GM21367 (cell line): ENCODE data around the gene THRSP.
A peak's percentile ranks its signal among the peaks of the same experiment; 100 is the strongest.
"Not testable (repeated sequence)": the region's sequence is repeated elsewhere in the genome, so short reads cannot be mapped to it uniquely, and the experiment has no call there.

Source experiments
- ATAC-seq: cut with Tn5 transposase; IDR thresholded peaks from one replicate; pipeline ENCODE4 v1.9.1; 2021; ENCODE audit not compliant: unreplicated experiment

THRSP gene

DNA sequence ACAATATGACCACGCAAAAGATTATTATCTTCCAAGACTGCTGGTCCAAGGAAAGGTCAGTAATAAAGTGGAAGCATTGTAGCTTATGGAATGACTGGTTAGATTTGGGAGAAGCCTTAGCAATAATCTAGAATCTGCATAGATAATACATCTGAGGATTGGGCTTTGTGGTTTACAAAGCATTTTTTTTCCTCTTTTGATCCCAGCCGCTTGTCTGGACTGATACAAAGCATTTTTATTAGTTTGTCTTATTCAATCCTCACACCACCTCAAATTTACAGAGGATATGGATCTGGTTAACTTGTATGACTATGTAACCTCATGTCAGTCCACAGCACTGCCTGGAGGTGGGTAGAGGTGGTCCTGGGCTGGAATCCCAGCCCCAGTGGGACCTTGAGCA lies 990 bp upstream of the THRSP start:
- ATAC-seq: no peak

DNA sequence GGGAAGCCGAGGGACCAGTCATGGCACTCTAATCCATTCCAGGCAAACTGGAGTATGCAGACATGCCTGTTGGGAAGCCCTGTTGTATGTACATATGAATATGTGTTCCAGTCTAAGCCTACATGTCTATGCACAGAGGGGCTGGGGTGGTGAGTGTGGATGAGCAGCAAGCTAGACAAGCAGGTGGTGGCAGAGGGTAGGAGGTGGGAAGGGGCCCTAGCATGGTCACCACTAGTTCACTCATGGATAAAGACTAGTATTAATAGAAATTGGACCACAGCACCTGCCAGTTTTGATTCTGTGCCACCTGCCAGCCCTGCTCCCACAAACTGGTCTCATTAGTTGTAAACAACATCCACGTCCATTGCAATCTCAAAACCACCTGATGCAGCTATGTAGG lies 1.5 kb downstream of the THRSP start:
- no peak for ATAC-seq

DNA sequence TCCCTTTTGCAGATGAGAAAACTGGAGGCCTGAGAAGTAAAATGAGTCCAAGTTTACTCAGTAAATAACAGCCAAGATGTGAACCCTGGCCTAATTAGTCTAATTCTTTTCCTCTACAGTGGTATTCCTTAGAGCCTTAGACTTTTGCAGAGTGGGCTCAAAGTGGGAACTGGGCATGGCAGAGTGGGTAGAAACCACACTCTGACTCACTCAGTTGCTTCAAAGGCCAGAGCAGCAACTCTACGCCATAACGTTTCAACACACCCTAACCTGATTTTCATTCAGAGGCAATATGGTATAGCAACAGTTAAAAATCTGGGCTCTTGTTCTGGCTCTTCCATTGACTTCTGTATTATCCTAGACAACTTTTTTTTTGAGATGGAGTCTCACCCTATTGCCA lies 2.8 kb downstream of the THRSP start:
- no peak for ATAC-seq

DNA sequence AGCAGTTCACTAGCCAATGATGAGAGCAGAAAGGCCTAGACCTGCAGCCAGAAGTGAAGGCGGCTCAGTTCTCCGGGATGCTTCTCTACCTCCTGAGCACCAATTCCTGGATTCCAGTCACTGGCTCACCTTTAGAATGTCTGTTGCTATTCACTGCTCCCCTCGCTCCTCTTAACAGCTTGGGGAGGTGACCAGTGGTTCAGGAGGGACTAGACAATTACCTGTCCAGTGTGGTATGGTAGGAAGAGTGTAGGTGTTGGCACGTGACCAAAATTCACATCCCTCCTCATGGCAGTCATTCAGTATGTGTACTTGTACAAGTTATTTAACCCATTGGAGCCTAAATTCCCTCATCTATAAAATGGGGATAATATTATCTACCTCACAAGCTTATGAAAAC lies 4.0 kb downstream of the THRSP start:
- no peak for ATAC-seq

DNA sequence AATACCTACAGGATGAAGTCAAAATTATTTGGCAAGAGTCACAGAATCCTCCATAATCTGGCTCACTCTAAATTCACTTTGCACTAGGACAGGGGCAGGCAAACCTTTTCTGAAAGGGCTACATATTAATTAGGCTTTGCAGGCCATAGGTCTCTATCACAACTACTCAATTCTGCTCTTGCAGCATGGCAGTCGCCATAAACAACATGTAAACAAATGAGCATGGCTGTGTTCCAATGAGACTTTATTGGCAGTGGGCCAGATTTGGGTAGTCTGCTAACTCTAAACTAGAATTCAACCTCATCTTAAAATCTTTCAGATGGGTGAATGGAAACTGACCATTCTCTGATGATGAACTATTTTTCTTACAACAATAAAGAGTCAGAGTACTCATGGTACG lies 5.8 kb downstream of the THRSP start:
- ATAC-seq: no peak

DNA sequence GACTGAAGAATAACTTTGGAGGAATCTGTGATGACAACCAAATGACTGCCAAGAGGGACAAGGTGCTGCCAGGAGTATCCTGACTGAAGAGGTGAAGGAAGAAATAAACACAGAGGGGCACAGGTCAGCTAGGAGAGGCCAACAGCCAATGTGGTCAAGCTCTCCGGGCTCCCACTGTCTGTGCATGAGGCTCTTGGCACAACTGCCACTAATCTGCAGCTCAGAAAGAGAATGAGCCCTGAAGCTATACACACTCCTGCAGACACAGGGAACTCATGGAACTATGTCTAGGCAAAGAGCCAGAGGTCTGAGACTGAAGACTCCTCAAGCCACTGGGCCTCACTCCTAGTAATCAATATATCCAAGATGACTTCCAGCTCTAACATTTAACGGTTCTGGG lies 7.0 kb downstream of the THRSP start:
- ATAC-seq: no peak

DNA sequence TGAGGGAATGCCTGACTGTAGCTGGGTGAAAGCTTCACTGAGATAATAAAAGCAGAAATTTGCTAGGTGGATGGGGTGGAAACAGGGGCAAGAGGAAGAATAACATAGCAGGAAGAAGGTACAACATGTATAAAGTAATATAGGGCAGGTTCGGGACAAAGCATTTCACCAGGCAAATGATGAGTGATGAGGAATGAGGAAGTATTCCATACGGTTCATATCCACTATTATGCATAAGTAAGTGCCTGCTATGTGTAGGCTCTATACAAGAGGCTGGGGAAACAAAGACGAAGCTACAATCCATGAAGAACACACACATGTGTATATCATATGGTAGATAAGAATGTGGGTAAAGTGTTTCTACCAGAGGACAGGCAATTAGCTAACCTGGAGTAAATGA lies 8.1 kb downstream of the THRSP start:
- no peak for ATAC-seq

DNA sequence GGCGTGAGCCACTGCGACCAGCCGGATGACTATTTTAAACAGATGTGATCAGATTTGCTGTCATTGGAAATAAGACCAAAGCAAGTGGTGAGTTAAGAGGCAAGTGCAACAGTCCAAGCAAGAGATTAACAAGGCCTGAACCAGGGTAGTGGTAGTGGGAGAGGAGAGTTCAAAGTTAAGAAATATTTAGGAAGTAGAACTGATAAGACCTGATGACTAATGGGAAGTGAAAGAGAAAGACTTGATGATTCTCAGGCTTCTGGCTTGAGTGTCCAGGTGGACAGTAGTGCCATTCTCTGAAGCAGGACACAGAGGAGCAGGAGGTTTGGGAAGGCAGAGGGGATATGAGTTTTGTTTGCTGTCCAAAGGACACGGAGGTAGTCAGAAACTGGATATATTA lies 8.8 kb downstream of the THRSP start:
- no peak for ATAC-seq

DNA sequence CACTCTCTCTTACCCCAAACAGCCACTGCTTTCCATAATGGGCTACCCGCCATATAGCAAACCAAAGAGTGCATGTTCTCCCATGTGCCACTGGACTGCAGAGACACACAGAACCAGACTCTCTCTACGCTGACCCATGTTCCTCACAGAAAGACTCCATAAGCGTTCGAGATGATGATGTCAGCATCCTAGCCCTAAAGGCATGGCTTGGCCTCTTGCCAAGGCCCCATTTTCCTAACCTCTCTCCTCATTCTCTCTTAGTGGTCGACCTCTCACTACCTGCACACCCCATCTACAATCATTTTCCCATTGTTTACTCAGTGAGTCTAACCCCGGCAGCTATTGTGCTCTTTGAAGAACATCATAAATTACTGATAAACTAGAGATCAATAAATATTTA lies 11.1 kb downstream of the THRSP start:
- ATAC-seq: no peak

DNA sequence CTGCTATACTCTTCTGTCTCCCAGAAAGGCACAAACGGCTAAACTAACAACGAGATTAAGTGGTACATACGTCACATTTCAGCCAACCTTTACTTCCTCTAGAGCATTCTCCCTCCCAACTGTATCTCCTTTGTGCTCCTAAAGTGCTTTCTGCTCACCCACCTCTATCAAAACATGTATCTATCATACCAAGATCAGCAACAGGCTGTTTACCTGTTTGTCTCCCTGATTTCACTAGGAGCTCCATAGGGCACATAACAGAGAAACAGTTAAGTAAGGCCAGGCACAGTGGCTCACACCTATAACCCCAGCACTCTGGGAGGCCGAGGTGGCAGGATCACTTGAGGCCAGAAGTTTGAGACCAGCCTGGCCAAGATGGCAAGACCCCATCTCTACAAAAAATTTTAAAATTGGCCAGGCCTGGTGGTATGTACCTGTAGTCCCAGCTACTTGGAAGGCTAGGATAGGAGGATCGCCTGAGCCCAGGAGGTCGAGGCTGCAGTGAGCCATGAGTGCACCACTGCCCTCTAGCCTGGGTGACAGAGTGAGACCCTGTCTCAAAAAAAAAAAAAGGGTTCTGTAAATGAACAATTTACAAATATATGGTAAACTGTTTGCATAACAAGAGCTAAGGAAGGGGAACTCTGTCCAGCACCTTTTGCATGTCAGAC lies 13.2 kb downstream of the THRSP start:
- ATAC-seq: no peak

DNA sequence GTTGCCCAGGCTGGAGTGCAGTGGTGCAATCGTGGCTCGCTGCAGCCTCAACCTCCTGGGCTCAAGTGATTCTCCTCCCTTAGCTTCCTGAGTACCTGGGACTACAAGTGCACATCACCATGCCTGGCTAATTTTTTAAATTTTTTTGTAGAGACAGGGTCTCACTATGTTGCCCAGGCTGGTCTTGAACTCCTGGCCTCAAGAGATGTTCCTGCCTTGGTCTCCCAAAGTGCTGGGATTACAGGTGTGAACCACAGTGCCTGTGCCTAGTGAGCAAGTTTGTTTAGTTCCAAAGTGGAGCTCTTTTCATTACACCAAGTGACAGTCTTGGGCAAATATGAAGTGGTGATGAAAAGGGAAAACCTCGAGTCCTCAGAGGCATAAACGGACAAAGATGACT lies 13.9 kb downstream of the THRSP start:
- ATAC-seq: not testable (repeated sequence)

DNA sequence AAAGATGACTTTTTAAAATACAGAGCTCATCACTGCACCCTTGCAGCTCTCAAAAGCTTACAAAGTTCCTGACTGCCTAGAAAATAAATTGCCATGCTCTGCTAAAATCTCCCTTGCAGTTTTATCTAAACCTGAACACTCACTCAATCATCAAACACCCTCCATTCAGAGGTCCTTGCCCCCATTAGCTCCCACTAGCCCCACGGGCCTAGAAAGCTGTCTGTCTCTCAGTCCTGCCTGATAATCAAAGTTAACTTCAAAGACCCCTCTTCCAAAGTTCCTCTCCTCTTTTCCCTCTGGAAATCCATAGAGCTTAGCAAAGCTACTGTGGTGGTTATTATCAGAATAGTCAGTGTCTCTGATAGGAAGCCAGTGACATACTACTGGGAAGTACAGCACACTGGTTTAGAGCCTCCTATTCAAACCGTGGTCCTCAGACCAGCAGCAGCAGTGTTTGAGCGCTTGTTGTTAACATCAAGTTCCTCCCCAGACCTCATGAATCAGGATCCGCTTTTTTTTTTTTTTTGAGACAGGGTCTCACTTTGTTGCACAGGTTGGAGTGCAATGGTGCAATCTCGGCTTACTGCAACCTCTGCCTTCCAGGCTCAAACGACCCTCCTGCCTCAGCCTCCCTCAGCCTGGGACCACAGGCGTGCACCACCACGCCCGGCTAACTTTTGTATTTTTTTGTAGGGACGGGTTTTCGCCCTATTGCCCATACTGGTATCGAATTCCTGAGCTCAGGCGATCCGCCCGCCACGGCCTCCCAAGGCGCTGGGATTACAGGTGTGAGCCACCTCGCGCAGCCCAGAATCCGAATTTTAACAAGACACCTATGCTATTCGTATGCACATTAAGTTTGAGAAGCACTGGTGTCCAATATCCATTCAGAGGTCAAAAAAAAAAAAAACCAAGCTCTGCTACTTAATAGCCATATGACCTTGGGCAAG lies 14.8 kb downstream of the THRSP start:
- ATAC-seq: no peak

DNA sequence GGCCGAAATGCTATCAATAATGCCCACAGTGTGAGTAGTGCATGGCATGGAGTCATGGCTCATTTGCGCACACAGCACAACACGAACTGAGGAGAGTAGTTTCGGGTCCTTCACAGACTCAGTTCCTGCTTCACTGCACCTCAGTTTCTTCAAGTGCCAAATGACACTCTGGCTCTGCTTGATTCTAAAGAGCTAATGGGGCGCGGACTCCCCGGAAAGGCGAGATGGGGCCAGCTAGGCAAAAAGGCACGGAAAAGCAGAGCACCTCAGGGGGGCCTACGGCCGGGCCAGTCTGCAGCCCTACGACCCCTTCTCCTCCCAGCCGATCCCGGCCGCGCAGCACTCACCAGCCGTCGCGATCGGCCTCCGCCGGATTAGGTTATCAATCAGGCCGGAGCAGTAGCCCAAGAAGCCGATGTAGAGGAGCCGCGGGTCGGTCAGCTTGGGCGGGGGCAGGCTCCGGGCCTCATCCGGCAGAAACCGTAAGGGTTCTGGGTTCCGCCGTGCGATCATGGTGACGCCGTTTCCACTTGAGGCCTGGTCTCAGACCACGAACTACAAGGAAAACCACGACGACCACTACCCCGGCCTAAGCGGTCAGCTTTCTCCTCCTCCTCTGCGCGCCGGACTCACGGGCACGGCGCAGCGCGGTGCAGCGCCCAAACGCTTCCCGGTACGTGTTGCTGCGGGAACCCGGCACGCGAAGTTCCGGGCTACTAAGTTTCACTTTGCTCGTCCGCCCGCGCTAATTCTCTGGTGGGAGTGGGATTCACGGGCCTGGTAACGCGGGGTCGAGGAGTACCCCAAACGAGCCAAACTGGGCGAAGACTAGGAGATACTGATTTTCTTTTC lies 15.8 kb downstream of the THRSP start, which contains the start of gene NDUFC2:
Gene NDUFC2 (minus strand): TSS at position 631 of the 852 bp plus-strand sequence. CDS start 118 bp downstream, at position 513.
- peak; percentile 67 for ATAC-seq

DNA sequence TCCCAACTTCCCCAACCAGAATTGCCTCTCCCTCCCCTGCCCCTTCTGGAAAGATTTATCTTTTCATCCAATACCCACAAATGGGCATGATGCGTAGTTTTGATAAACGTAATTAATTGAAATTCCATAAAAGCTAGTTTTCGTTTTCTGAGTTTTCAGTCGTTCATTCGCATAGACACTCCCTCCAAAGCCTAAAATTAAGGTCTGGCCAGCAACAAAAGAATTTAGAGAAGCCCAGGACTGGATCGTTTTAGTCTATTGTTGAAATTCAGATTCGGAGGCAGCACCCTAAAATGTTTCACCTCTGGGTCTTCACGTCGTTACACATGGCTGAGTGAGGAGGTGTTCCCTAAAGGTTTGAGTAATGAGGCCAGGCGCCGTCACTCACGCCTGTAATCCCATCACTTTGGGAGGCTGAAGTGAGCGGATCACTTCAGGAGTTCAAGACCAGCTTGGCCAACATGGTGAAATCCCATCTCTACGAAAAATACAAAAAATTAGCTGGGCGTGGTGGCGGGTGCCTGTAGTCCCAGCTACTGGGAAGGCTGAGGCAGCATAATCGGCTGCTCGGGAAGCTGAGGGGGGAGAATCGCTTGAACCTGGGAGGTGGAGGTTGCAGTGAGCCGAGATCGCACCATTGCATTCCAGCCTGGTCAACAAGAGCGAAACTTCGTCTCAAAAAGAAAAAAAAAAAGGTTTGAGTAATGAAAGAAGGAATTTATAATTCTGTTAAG lies 16.6 kb downstream of the THRSP start:
- ATAC-seq: no peak

DNA sequence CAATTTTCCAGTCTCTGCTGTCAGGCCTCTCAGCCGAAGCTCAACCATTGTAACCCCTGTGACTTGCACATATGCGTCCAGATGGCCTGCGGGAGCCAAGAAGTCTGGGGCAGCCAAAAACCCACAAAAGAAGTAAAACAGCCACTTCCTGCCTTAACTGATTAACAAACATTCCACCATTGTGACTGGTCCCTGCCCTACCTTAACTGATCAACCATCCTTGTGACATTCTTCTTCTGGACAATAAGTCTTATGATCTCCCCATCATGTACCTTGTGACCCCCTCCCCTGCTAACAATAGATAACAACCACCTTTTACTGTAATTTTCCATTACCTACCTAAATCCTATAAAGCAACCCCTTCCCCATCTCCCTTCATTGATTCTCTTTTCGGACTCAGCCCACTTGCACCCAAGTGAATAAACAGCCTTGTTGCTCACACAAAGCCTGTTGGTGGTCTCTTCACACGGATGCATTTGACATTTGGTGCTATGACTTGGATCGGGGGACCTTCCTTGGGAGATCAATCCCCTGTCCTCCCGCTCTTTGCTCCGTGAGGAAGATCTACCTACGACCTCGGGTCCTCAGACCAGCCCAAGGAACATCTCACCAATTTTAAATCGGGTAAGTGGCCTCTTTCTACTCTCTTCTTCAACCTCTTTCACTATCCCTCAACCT lies 17.3 kb downstream of the THRSP start:
- ATAC-seq: no peak

DNA sequence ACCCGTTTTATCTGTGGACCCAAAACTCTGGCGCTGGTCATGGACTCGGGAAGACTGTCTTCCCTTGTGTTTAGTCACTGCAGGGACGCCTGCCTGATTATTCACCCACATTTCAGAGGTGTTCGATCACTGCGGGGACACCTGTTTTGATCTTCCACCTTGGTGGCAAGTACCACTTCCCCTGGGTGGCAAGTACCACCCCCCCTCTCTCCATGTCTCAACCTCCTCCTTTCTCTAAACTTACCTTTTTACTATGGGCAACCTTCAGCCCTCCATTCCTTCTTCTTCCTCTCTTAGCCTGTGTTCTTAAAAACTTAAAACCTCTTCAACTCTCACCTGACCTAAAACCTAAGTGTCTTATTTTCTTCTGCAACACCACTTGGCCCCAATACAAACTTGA lies 17.9 kb downstream of the THRSP start:
- no peak for ATAC-seq

DNA sequence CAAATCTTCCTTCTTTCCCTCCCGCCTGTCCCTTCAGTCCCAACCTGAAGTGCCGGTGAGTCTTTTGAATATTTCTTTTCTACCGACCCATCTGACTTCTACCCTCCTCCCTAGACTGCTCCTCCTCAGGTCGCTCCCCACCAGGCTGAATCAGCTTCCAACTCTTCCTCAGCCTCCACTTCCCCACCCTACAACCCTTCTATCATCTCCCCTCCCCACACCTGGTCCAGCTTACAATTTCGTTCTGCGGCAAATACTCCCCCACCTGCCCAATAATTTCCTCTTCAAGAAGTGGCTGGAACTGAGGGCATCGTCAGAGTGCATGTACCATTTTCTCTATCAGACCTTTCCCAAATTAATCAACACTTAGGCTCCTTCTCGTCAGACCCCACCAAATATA lies 18.5 kb downstream of the THRSP start:
- no peak for ATAC-seq

DNA sequence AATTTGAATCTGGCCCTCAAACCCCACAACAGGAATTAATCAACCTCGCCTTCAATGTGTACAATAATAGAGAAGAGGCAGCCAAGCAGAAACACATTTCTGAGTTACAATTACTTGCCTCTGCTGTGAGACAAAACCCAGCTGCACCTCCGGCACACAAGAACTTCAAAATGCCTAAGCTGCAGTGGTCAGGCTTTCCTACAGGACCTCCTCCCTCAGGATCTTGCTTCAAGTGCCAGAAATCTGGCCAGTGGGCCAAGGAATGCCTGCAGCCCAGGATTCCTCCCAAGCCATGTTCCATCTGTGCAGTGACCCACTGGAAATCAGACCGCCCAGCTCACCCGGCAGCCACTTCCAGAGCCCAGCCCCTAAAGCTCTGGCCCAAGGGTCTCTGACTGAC lies 19.4 kb downstream of the THRSP start:
- ATAC-seq: no peak

DNA sequence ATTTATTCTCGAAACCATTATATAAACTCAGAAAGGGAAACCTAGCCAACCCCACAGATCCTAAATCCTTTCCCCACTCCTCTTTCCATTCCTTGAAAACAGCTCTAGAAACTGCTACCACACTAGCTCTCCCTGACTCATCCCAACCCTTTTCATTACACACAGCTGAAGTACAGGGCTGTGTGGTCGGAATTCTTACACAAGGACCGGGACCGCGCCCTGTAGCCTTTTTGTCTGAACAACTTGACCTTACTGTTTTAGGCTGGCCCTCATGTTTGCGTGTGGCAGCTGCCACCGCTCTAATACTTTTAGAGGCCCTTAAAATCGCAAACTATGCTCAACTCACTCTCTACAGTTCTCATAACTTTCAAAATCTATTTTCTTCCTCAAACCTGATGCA lies 20.8 kb downstream of the THRSP start:
- not testable (repeated sequence) for ATAC-seq

DNA sequence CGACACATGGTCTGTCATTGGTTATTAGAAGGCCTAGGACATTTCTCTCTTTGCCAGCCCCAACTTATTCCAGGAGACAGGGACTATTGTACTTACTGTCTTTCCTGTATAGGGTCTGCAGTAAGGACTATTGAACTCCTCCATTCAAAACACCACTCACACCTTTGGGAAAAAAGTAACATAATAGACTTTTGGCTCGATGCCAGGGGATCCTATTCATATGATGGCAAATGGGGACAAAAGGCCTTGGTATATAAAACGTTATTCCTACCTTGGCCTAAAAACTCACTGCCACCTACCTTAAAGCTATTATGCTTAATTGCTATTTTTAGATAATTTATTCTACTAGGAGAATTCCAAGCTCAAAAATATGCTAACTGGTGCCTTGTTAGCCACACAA lies 22.3 kb downstream of the THRSP start:
- ATAC-seq: no peak
